ENCODE measurements around the gene GPR137. TPM values are rescaled to one million over a fixed set of nuclear protein-coding genes. Genes with fewer than 3 reads are reported as not detected.

The GPR137 gene
- total RNA-seq, 2 donors from 2014 or later: 57.7 to 58.4 TPM

- Histone ChIP-seq H3K36me3 (ENCODE audit: control insufficient read depth, insufficient read depth, low read length) (no peaks in the 10 kb centered on the region), H3K9ac (ENCODE audit: extremely low read depth, low read length, poor library complexity, severe bottlenecking) (no peak overlapping the region), H3K27me3 (ENCODE audit: control insufficient read depth, insufficient read depth, low read length, poor library complexity, severe bottlenecking) (peaks cover 77% of the 10 kb centered on the region), H3K4me1 (ENCODE audit: control insufficient read depth, insufficient read depth, low read length) (no peaks in the 10 kb centered on the region), H3K9me3 (ENCODE audit: control insufficient read depth, low read length) (no peaks in the 10 kb centered on the region), H3K4me3 (ENCODE audit: low read length) (no peak overlapping the region), H3K27ac (ENCODE audit: low read depth, low read length) (no peak overlapping the region)
- Mint-ChIP-seq H3K36me3 (ENCODE audit: low read depth) (peaks cover 5% of the 10 kb centered on the region), H3K27ac (no peak overlapping the region), H3K4me3 (peak overlapping the region; percentile 40), H3K27me3 (ENCODE audit: insufficient read depth) (peaks cover 76% of the 10 kb centered on the region), H3K4me1 (peaks cover 3% of the 10 kb centered on the region), H3K9me3 (no peaks in the 10 kb centered on the region)
- 2 to 3% methylated on average over 44 to 96 of the region's 96 CpGs for WGBS, 2 experiments (ENCODE audit: insufficient coverage in 1 of 2, insufficient read length in 1 of 2)
- no peak for TF ChIP-seq CTCF (conservative IDR thresholded peaks at IDR 0.05)
- DNase-seq: no peak
These were observed 6.3 kb downstream of the GPR137 start for GRCh38 chr11:64291752-64292459.

- H3K36me3 ChIP-seq (ENCODE audit: control insufficient read depth, insufficient read depth, low read length): no peaks in the 10 kb centered on the region
- H3K9me3 ChIP-seq (ENCODE audit: control insufficient read depth, low read length): no peaks in the 10 kb centered on the region
- no peak for DNase-seq
- 46 to 59% methylated on average over 17 to 39 of the region's 42 CpGs for WGBS, 2 experiments (ENCODE audit: insufficient coverage in 1 of 2, insufficient read length in 1 of 2)
- no peaks in the 10 kb centered on the region for H3K4me1 ChIP-seq (ENCODE audit: control insufficient read depth, insufficient read depth, low read length)
- H3K4me1 Mint-ChIP-seq: peaks cover 3% of the 10 kb centered on the region
- H3K9me3 Mint-ChIP-seq: no peaks in the 10 kb centered on the region
- no peak overlapping the region for H3K27ac ChIP-seq (ENCODE audit: low read depth, low read length)
- peaks cover 5% of the 10 kb centered on the region for H3K36me3 Mint-ChIP-seq (ENCODE audit: low read depth)
- peaks cover 84% of the 10 kb centered on the region for H3K27me3 Mint-ChIP-seq (ENCODE audit: insufficient read depth)
- no peak overlapping the region for H3K9ac ChIP-seq (ENCODE audit: extremely low read depth, low read length, poor library complexity, severe bottlenecking)
- peaks cover 84% of the 10 kb centered on the region for H3K27me3 ChIP-seq (ENCODE audit: control insufficient read depth, insufficient read depth, low read length, poor library complexity, severe bottlenecking)
- no peak for TF ChIP-seq CTCF (conservative IDR thresholded peaks at IDR 0.05)
- no peak overlapping the region for H3K4me3 ChIP-seq (ENCODE audit: low read length)
- H3K27ac Mint-ChIP-seq: no peak overlapping the region
- peak overlapping the region; percentile 40 for H3K4me3 Mint-ChIP-seq
These were observed 7.0 kb downstream of the GPR137 start for GRCh38 chr11:64292460-64293254.

GRCh38 chr11:64294774-64295173, 9.1 kb downstream of the GPR137 start:
- Mint-ChIP-seq H3K4me3 (no peak overlapping the region), H3K4me1 (peaks cover 3% of the 10 kb centered on the region), H3K9me3 (no peaks in the 10 kb centered on the region), H3K27ac (no peak overlapping the region), H3K27me3 (ENCODE audit: insufficient read depth) (peaks cover 92% of the 10 kb centered on the region), H3K36me3 (ENCODE audit: low read depth) (no peaks in the 10 kb centered on the region)
- no peaks in the 10 kb centered on the region for H3K4me1 ChIP-seq (ENCODE audit: control insufficient read depth, insufficient read depth, low read length)
- H3K9ac ChIP-seq (ENCODE audit: extremely low read depth, low read length, poor library complexity, severe bottlenecking): no peak overlapping the region
- no peak for TF ChIP-seq CTCF (conservative IDR thresholded peaks at IDR 0.05)
- DNase-seq: no peak
- H3K27me3 ChIP-seq (ENCODE audit: control insufficient read depth, insufficient read depth, low read length, poor library complexity, severe bottlenecking): peaks cover 100% of the 10 kb centered on the region
- no peak overlapping the region for H3K4me3 ChIP-seq (ENCODE audit: low read length)
- H3K36me3 ChIP-seq (ENCODE audit: control insufficient read depth, insufficient read depth, low read length): no peaks in the 10 kb centered on the region
- WGBS, 2 experiments (ENCODE audit: insufficient coverage in 1 of 2, insufficient read length in 1 of 2): 57 to 66% methylated on average over 1 to 3 of the region's 3 CpGs
- no peaks in the 10 kb centered on the region for H3K9me3 ChIP-seq (ENCODE audit: control insufficient read depth, low read length)
- H3K27ac ChIP-seq (ENCODE audit: low read depth, low read length): no peak overlapping the region

Measured in endodermal cell (in vitro differentiated cells).